Tibial nerve (tissue), 3 donors: ENCODE data around the gene CAPN1.

Experiments
- CTCF ChIP-seq, 5 experiments: fragments of 200-600 bp in 3 of 5; fragments of 450-650 bp in 2 of 5; sonication (generic) in 3 of 5; IDR thresholded peaks; one replicate each; pipeline ENCODE4 v1.5.1; 2016 to 2019; ENCODE audit warnings: antibody characterized with exemption in 5 of 5, mild to moderate bottlenecking in 3 of 5, moderate library complexity in 2 of 5
- POLR2A ChIP-seq, 2 donors: fragments of 450-650 bp; IDR thresholded peaks; one replicate each; pipeline ENCODE4 v1.6.1; 2017; ENCODE audit warnings: antibody characterized with exemption in 2 of 2, mild to moderate bottlenecking in 2 of 2, moderate library complexity in 2 of 2

GRCh38 chr11:65172600-65172999 lies 9.1 kb upstream of the CAPN1 start:
- TF ChIP-seq CTCF (IDR thresholded peaks at IDR 0.05), result no peak
- TF ChIP-seq POLR2A (IDR thresholded peaks at IDR 0.05), result no peak
